Omental fat pad (tissue), 4 donors: ENCODE data around the gene DOCK3. TPM values are rescaled to one million over a fixed set of nuclear protein-coding genes. Genes with fewer than 3 reads are reported as not detected.
A peak's percentile ranks its signal among the peaks of the same experiment; 100 is the strongest.

ENCODE experiments used
- ATAC-seq: fragments of 150-250 bp; one replicate; pipeline ENCODE4 v1.9.1; 2016; ENCODE audit warnings: mild to moderate bottlenecking, moderate library complexity; ENCODE audit not compliant: low FRiP score
- DNase-seq: peaks from one replicate; pipeline ENCODE4 v3.0.0-alpha.2; 2019; ENCODE audit warnings: low spot score
- total RNA-seq, 4 donors: library from RNA; depleted of rRNA; stranded (reverse); fragments of >200 nt; gene quantifications; one replicate each; pipeline ENCODE4 v1.1.0, GENCODE V29; 2016
- TF ChIP-seq, protein P1 (sequence below), 3 donors: fragments of 450-650 bp; IDR thresholded peaks; one replicate each; pipeline ENCODE4 v1.5.1; 2016 to 2017; ENCODE audit warnings: antibody characterized with exemption in 3 of 3, mild to moderate bottlenecking in 3 of 3, moderate library complexity in 2 of 3

DOCK3 gene, protein sequence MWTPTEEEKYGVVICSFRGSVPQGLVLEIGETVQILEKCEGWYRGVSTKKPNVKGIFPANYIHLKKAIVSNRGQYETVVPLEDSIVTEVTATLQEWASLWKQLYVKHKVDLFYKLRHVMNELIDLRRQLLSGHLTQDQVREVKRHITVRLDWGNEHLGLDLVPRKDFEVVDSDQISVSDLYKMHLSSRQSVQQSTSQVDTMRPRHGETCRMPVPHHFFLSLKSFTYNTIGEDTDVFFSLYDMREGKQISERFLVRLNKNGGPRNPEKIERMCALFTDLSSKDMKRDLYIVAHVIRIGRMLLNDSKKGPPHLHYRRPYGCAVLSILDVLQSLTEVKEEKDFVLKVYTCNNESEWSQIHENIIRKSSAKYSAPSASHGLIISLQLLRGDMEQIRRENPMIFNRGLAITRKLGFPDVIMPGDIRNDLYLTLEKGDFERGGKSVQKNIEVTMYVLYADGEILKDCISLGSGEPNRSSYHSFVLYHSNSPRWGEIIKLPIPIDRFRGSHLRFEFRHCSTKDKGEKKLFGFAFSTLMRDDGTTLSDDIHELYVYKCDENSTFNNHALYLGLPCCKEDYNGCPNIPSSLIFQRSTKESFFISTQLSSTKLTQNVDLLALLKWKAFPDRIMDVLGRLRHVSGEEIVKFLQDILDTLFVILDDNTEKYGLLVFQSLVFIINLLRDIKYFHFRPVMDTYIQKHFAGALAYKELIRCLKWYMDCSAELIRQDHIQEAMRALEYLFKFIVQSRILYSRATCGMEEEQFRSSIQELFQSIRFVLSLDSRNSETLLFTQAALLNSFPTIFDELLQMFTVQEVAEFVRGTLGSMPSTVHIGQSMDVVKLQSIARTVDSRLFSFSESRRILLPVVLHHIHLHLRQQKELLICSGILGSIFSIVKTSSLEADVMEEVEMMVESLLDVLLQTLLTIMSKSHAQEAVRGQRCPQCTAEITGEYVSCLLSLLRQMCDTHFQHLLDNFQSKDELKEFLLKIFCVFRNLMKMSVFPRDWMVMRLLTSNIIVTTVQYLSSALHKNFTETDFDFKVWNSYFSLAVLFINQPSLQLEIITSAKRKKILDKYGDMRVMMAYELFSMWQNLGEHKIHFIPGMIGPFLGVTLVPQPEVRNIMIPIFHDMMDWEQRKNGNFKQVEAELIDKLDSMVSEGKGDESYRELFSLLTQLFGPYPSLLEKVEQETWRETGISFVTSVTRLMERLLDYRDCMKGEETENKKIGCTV (N-terminal part only)
- total RNA-seq, result 1 to 10 TPM in 3 of 4 donors, under 1 TPM in 1; 0.16 to 2.5 (median 1.4) TPM

DNA sequence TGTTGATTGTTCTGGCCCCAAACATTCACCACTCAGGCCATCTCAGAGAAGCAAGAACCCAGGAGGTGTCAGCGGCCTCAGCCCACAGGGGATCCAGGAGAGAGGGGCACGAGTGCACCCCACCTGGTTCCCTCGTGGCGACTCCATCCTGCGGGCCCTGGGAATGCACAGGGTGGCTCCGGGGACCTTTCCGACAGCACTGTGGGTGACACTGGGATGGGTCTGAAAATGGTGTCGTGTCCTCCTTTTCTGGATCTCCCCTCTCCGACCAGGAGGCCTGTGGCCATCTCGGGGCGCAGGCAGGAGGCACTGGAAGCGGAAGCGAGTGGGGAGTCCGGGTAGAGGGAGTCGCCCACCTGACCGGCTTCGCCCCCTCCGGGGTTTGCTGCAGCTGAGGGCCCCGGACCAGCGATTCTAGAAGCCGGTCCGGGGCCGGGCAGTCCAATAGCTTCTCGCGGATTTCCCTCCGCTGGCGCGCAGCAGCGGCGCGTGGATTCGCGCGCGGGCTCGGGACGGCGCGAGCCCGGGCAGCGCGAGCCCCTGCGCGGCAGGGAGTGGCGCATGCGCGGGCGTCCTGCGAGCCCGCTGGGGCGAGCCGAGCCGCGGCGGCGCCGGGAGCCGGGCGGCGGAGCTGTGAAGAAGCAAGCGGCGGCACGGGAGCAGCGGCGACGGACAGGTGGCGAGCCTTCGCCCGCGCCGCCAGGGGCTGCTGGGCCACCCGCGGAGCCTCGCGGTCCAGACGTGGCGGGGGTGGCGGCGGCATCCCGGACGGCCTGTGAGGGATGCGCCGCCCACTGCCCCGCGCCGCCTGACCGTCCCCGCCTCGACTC lies at the start of gene DOCK3:
Gene DOCK3 (plus strand): TSS at position 579 of the 830 bp plus-strand sequence. CDS start 337 bp downstream, outside the sequence.
- ATAC-seq (peak; percentile 90), DNase-seq (no peak)
- TF ChIP-seq, protein P1, sequence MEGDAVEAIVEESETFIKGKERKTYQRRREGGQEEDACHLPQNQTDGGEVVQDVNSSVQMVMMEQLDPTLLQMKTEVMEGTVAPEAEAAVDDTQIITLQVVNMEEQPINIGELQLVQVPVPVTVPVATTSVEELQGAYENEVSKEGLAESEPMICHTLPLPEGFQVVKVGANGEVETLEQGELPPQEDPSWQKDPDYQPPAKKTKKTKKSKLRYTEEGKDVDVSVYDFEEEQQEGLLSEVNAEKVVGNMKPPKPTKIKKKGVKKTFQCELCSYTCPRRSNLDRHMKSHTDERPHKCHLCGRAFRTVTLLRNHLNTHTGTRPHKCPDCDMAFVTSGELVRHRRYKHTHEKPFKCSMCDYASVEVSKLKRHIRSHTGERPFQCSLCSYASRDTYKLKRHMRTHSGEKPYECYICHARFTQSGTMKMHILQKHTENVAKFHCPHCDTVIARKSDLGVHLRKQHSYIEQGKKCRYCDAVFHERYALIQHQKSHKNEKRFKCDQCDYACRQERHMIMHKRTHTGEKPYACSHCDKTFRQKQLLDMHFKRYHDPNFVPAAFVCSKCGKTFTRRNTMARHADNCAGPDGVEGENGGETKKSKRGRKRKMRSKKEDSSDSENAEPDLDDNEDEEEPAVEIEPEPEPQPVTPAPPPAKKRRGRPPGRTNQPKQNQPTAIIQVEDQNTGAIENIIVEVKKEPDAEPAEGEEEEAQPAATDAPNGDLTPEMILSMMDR (IDR thresholded peaks at IDR 0.05), result no peak

DNA sequence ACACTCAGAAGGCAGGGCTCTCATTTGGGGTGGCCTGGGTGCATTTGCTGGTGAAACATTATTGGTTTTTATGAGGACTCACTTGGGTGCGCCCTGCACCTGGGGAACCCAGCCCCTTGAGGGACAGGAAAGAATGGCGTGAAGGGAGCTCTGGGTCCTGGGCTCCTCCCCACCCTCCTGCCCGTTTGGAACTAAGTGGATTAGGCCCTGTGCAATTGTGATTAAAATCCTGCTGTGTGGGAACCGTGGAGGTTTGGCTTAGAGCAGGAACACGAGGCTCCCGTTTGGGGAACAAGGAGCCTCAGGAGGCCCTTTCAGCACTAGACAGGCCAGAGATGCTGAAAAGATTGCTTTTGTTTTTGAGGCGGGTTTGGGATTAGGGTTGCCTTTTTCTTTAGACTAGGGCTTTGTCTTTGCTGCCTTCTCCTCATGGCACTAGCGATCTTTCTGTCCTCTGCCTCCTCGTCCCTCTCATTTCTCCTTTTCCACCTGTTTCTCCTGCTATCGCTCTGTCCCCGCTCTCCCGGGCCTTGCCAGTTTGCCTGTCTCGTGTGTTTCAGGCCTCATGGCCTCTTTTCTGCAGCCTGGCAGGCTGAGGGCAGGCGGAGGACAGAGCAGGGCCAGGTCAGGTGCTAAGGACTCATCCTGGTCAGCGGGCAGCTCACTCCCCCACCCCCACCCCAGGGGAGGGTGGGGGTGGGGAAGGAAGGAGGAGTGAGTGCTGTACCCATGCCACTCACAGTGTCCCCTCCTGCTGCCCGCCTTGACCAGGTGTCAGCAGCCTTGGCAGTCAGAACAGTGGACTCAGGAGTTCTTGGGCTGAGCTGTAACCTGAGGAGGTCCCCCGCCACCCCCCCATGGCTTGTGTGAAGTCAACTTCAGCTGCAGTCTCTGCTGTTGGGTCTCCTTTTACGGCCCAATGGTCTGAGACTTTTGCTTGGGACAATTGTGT lies 49.2 kb upstream of the DOCK3 start:
- no peak for DNase-seq
- ATAC-seq, result no peak
- TF ChIP-seq, protein P1 (IDR thresholded peaks at IDR 0.05), result no peak

DNA sequence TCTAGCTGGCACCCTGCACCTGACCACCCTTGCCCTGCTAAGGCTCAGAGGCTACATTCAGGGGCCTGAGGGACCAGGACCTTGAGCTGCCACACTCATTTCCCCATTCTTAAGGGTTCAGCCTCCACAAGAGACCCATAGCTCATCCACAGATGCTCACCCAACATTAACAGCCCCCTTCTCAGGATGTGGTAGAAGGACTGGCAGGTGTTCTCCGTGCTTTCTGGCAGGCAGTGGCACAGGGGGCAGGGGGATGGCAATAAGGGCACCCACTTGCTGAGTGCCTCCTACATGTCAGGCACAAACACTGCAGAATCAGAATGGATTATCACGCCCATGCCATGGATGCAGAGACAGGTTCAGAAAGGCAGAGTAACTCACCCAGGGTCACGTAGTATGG lies 48.3 kb upstream of the DOCK3 start:
- TF ChIP-seq, protein P1 (IDR thresholded peaks at IDR 0.05), result no peak
- DNase-seq (no peak), ATAC-seq (no peak)

DNA sequence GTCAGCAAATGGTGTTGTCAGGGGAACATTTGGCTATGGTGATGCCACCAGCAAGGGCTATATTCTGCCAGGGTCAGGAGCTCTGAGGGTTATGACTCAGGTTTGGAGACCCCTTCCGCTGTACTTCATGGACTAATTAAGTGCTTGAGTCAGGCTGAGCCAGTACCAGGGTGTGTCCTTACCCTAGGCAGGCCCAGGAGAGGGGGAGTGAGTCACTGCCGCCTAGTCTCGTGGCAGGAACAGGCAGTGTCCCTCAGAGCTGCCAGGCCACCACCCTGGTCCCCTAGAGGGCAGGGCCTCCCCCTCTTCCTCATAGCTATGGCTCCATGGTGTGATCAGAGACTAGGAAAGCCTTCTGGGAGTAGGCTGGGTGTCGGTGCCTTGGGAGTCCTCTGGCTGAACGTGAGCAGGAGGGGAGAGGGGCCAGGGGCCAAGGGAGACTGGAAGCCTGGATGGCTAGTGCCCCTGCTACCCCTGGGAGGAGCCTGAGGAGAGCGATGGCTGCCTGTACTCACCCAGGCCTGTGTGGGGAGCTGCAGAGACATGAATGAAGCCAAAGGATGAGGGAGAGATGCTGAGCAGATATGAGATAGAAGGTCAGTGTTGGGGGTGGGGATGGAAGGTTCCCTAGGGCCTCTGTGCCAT lies 47.2 kb upstream of the DOCK3 start:
- DNase-seq (no peak), ATAC-seq (peak; percentile 31)
- TF ChIP-seq, protein P1 (IDR thresholded peaks at IDR 0.05), result no peak

DNA sequence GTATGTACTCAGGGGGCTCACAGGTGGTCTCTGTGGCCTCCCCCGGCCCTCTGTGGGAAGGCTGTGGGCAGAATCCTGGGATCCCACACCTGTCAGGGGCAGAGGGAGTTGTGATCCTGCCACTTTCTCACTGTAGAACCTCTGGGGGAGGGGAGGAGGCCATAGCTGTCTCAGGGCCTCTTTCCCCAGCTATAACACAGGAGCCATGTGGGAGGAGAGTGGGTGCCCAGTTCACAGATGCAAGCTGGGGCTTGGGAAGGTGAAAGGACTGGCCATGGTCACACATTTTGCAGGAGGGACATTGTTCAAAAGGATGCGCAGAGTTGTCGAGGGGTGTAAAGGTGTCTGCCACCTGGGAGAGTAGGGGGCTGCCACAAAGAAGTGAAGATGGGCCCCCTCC lies 46.1 kb upstream of the DOCK3 start:
- ATAC-seq (no peak), DNase-seq (no peak)
- TF ChIP-seq, protein P1 (IDR thresholded peaks at IDR 0.05), result no peak
